MM.1S (cell line): ENCODE measurements around the gene KRTAP5-3.
"Not testable (repeated sequence)": the region's sequence is repeated elsewhere in the genome, so short reads cannot be mapped to it uniquely, and the experiment has no call there.

Experiments
- EZH2phosphoT487 ChIP-seq: fragments of 300-600 bp; sonication (generic); IDR thresholded peaks from 2 replicates; pipeline ENCODE4 v1.6.1; 2018; ENCODE audit warnings: antibody characterized with exemption, low read length
- TF ChIP-seq, protein P1 (sequence below): fragments of 300-600 bp; sonication (generic); IDR thresholded peaks from 2 replicates; pipeline ENCODE4 v1.5.1; 2016; ENCODE audit warnings: antibody characterized with exemption, low read length, mixed read lengths

DNA sequence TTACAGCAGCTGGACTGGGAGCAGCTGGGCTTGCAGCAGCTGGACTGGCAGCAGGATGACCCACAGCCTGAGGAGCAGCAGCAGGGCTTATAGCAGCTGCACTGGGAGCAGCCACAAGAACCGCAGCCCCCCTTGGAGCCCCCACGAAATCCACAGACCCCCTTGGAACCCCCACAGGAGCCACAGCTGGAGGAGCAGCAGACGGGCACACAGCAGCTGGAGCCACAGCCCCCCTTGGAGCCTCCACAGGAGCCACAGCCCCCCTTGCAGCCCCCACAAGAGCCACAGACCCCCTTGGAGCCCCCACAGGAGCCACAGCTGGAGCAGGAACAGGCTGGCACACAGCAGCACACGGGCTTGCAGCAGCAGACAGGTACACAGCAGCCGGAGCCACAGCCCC is 362 bp downstream of the KRTAP5-3 start:
- not testable (repeated sequence) for TF ChIP-seq EZH2phosphoT487
- TF ChIP-seq, protein P1, sequence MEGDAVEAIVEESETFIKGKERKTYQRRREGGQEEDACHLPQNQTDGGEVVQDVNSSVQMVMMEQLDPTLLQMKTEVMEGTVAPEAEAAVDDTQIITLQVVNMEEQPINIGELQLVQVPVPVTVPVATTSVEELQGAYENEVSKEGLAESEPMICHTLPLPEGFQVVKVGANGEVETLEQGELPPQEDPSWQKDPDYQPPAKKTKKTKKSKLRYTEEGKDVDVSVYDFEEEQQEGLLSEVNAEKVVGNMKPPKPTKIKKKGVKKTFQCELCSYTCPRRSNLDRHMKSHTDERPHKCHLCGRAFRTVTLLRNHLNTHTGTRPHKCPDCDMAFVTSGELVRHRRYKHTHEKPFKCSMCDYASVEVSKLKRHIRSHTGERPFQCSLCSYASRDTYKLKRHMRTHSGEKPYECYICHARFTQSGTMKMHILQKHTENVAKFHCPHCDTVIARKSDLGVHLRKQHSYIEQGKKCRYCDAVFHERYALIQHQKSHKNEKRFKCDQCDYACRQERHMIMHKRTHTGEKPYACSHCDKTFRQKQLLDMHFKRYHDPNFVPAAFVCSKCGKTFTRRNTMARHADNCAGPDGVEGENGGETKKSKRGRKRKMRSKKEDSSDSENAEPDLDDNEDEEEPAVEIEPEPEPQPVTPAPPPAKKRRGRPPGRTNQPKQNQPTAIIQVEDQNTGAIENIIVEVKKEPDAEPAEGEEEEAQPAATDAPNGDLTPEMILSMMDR = not testable (repeated sequence)
